A549 treated with RU486 at 1 μM for 4 hours (cell line): ENCODE measurements around the gene KATNAL2. TPM values are rescaled to one million over a fixed set of nuclear protein-coding genes. Genes with fewer than 3 reads are reported as not detected.

Experiments
- total RNA-seq: library from RNA; stranded (reverse); fragments of 200-300 nt; extraction: Qiagen RNA extraction; gene quantifications from 5 replicates; pipeline ENCODE4 v1.2.3, GENCODE V29; 2022; ENCODE audit warnings: low read depth

Gene KATNAL2
- 1.3 to 2.5 TPM (median 2.1 TPM) in 5 replicates for total RNA-seq

GRCh38 chr18:46917108-46917802 lies at the start of gene KATNAL2, which contains the start of gene PIAS2:
Gene KATNAL2, plus strand, starts transcription at chr18:46917602. Its CDS starts 29,271 bp downstream, at chr18:46946873.
Gene PIAS2, minus strand, starts transcription at chr18:46917507. Its CDS starts 162 bp downstream, at chr18:46917345.

GRCh38 chr18:47035156-47035671 lies 117.8 kb downstream of the KATNAL2 start, which contains the start of gene ELOA2:
Gene ELOA2, minus strand, starts transcription at chr18:47035621. Its CDS starts 357 bp downstream, at chr18:47035264.

GRCh38 chr18:47150029-47150823 lies 232.8 kb downstream of the KATNAL2 start, which contains the start of gene HDHD2:
Gene HDHD2, minus strand, starts transcription at chr18:47150500. Its CDS starts 14,061 bp downstream, at chr18:47136439.

Other genes starting within 250 kb of the KATNAL2 start
- gene ST8SIA5, start 160.5 kb upstream of the KATNAL2 start, total RNA-seq = 0.32 TPM in 1 of 5 replicates, not detected in the others
- 7.0 to 9.7 TPM (median 9.1 TPM) in 5 replicates for gene PIAS2, start 95 bp upstream of the KATNAL2 start, total RNA-seq
- gene ELOA2, start 118.0 kb downstream of the KATNAL2 start, total RNA-seq = not detected in 5 replicates
- gene HDHD2, start 232.9 kb downstream of the KATNAL2 start, total RNA-seq = 3.3 to 9.2 TPM (median 8.2 TPM) in 5 replicates